ENCODE measurements around the gene APOL5.
"Not testable (repeated sequence)": the region's sequence is repeated elsewhere in the genome, so short reads cannot be mapped to it uniquely, and the experiment has no call there.

APOL5 gene

GRCh38 chr22:35711336-35711735, 6.3 kb upstream of the APOL5 start:
- no peak for DNase-seq (ENCODE audit: low spot score)

- no peak for DNase-seq (ENCODE audit: low spot score)
Observed at GRCh38 chr22:35712672-35713071, 5.0 kb upstream of the APOL5 start.

- no peak for DNase-seq (ENCODE audit: low spot score)
Observed at GRCh38 chr22:35719212-35719875, 1.7 kb downstream of the APOL5 start.

GRCh38 chr22:35721960-35722359, 4.3 kb downstream of the APOL5 start:
- no peak for DNase-seq (ENCODE audit: low spot score)

DNA sequence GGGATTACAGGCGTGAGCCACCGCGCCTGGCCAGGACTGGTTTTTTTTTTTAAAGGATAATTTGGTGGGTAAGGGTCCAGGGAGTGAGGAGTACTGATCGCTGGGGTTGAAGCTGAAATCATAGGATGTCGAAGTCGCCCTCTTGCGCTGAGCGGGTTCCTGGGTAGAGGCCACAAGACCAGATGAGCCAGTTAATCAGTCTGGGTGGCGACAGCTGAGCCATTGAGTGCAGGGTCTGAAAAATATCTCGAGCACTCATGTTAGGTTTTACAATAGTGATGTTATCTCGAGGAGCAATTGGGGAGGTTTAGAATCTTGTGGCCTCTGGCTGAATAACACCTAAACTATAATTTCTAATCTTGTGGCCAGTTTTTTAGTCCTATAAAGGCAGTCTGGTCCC, 7.8 kb downstream of the APOL5 start:
- no peak for DNase-seq (ENCODE audit: low spot score)

DNA sequence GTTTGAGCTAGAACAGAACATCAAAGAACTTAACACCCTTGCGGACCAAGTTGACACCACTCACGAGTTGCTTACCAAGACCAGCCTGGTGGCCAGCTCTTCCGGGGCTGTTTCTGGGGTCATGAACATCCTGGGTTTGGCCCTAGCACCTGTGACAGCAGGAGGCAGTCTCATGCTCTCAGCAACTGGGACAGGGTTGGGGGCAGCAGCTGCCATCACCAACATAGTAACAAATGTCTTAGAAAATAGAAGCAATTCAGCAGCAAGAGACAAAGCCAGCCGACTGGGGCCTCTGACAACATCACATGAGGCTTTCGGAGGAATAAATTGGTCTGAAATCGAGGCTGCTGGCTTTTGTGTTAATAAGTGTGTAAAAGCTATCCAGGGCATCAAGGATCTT, 8.7 kb downstream of the APOL5 start:
- DNase-seq (ENCODE audit: low spot score) = no peak

DNA sequence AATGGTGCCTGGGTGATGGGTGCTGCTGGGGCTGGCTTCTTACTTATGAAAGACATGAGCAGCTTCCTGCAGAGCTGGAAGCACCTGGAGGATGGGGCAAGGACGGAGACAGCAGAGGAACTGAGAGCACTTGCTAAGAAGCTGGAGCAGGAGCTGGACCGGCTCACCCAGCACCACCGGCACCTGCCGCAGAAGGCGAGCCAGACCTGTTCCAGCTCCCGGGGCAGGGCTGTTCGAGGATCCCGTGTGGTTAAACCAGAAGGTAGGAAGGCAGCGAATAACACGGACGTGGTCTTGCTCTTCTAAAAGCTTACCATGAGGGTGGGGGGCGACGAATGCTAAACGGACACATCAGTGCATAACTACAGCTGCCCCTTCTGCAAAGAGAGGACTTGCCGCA, 9.3 kb downstream of the APOL5 start:
- DNase-seq (ENCODE audit: low spot score) = no peak

DNA sequence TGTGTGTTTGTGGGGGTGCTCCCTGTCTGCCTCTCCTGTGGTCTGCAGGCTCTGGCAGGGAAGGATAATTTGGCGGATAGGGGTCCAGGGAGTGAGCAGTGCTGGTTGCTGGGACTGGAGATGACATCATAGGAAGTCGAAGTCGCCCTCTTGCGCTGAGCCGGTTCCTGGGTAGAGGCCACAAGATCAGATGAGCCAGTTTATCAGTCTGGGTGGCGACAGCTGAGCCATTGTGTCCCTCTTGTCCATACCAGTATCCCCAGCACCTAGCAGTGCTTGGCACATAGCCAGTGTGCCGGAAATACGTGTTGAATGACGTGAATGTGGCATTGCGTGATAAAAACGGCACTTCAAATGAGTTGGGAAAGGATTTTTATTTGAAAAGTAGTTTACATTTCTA, 9.8 kb downstream of the APOL5 start:
- DNase-seq (ENCODE audit: low spot score) = no peak

- DNase-seq (ENCODE audit: low spot score) = no peak
Observed at GRCh38 chr22:35728639-35729308, 11.1 kb downstream of the APOL5 start.

- no peak for DNase-seq (ENCODE audit: low spot score)
Observed at GRCh38 chr22:35729309-35729698, 11.6 kb downstream of the APOL5 start.

DNA sequence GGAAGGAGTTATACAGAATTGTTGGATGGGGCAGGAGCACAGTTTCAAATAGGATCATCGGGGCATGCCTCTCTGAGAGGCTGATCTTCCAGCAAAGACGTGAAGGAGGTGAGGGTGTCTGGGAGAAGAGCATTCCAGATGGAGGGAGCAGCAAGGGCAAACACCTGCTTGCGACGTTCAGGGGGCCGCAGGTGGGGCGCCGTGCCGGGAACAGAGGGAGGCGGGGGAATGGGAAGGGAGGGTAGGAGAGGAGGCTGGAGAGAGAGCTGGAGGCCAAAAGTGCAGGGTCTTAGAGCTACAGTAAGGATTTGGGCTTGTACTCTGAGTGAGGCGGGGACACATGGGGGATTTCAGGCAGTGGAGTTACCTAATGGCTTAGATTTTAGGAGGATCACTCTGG, 13.6 kb downstream of the APOL5 start:
- no peak for DNase-seq (ENCODE audit: low spot score)

- DNase-seq (ENCODE audit: low spot score) = no peak
Observed at GRCh38 chr22:35732116-35732515, 14.4 kb downstream of the APOL5 start.

DNA sequence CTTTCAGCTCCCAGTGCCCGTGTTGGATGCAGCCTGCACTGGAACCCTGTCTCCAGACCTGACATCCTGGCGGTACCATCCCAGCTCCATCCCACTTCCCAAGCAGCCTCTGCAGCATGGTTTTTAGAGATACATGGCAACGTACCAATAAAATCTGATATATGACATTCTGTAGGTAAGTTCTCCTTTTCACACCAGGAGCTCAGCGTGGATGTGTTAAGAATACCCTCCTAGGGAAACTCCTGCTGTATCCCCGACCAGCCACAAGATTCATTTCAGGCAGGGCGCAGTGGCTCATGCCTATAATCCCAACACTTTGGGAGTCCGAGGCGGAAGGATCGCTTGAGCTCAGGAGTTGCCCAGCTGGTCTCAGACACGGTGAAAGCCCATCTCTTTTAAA, 15.4 kb downstream of the APOL5 start:
- no peak for DNase-seq (ENCODE audit: low spot score)

DNA sequence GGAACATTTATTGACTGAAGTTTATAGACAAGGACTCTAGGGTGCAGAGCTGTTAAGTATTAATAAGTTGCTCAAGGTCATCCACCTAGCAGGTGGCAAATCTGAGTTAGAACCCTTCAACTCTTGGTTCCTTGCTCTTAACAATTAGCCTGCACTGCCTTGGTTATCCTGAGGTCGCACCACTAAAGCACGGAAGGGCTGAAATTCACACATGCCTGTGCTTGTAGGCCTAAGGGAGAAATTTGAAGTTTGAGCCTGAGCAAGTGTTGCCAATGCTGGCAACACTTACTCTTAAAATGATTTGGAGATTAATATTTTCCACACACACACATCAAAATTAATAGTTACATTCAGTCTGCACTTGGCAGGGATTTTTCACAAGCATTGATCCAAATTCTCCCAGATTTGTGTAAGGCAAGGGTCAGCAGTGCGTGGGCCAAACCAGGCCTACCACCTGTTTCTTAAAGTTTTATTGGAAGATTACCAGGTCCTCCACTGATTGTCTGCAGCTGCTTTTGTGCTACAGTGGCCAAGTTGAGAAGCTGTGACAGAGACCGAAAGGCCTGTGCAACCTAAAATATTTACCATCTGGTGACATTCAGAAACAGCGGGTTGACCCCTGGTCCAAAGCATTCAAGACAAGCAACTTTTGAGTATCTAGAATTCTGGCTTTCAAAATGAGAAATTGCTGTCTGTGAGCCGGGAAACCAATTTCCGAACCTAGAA, 16.3 kb downstream of the APOL5 start:
- no peak for DNase-seq (ENCODE audit: low spot score)

GRCh38 chr22:35734517-35734827, 16.8 kb downstream of the APOL5 start:
- no peak for DNase-seq (ENCODE audit: low spot score)

DNA sequence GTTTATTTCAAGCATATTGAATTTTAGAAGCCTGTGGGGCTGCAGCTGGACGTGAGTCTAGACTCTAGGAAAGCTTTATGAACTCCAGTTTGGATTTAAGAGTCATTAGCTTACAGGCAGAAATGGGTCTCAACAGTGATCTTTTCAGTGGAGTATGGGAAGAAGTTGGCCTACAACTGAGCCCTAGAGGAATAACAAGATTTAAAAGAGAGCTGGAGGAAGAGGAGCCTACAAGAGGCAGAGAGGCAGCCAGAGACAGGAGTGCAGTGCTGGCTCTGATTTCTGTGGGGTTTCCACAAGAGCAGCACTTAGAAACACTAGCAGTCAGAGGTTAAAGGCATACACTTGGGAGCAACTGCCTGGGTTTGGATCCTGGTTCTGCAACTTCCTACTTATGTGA, 17.9 kb downstream of the APOL5 start:
- no peak for DNase-seq (ENCODE audit: low spot score)

DNA sequence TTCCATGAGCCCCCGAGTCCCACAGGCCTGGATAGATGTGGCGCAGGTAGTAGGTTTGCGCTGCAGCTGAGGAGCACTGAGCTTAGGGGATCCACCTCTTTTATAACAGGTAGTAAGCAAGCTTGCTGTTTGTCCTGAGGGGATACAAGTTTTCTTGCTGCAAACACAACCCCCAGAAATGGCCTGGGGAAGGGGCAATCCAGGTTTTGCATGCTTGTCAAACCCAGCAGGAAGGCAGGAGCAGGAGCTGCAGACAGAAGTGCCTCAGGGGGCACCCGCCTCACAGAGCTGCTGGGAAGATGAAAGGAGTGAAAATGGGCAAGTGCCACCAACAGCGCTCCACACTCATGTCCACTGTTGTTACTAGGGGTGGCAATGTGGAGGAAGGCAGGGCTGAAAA, 18.5 kb downstream of the APOL5 start:
- no peak for DNase-seq (ENCODE audit: low spot score)

DNA sequence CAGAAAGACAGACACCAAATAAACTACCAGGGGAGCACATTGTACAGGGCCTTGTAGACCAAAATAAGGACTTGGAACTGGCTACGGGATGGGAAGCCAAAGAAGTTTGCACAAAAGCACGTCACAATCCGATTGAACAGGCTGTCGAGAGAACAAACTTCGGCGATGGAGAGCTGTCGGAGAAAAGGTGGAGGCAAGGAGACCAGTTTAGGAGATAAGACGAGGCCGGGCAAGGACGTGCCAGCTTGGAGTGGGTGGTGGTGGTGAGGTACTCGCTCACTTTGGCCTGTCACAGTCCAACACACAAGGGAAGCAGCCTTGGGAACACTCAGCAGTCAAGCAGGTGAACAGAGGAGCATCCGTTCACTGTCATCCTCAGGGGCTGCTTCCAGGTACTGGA, 19.0 kb downstream of the APOL5 start:
- no peak for DNase-seq (ENCODE audit: low spot score)

DNA sequence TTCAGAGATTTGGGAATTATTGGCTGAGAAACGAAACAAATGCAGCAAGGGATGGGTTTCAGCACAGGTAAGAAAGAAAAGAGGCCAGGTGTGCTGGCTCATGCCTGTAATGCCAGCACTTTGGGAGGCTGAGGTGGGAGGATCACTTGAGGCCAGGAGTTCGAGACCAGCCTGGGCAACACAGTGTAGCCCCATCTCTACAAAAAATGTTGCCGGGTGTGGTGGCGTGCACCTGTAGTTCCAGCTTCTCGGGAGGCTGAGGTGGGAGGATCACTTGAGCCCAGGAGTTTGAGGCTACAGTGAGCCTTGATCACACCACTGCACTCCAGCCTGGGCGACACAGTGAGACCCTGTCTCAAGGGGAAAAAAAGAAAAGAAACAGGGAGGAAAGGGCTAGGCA, 20.2 kb downstream of the APOL5 start:
- DNase-seq (ENCODE audit: low spot score) = not testable (repeated sequence)

- DNase-seq (ENCODE audit: low spot score) = no peak
Observed at GRCh38 chr22:35739076-35739930, 21.6 kb downstream of the APOL5 start.

DNA sequence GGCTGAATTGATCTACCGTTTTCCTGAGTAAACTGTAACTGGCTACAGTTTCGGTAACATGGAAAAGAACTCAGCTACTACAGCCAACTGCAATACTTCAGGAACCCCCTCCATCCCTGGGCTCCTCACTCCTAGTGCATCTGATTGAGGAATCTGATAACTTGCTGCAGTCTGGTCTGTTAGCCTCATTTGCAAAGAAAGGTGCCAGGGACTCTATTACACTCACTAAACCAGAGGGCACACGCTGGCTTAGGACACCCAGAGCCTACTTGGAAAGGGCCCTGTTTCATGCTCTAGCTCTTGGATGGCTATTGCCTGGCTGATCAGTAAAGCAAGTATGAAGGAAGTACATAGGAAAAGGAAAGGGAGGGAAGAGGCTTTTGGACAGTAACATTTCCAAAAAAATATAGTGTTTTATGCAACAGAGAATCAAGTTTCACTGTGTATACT, 22.3 kb downstream of the APOL5 start:
- no peak for DNase-seq (ENCODE audit: low spot score)

GRCh38 chr22:35740616-35741015, 22.9 kb downstream of the APOL5 start:
- no peak for DNase-seq (ENCODE audit: low spot score)
